GM19395 (cell line): ENCODE data around the gene GLTPD2.

Source experiments
- ATAC-seq: cut with Tn5 transposase; IDR thresholded peaks from one replicate; pipeline ENCODE4 v1.9.1; 2021; ENCODE audit warnings: mild to moderate bottlenecking, moderate library complexity; ENCODE audit not compliant: unreplicated experiment

The GLTPD2 gene

GRCh38 chr17:4838309-4838785 lies 49.6 kb downstream of the GLTPD2 start:
- no peak for ATAC-seq

- no peak for ATAC-seq
Measured at GRCh38 chr17:4839221-4839620, 50.5 kb downstream of the GLTPD2 start.
